Stimulated activated CD8-positive, alpha-beta memory T cell treated with anti-CD3 and anti-CD28 coated beads, Interleukin-2, amount 100 ng/mL, for 48 hours (primary cell): ENCODE measurements around the gene RASA2.
"Not testable (repeated sequence)": the region's sequence is repeated elsewhere in the genome, so short reads cannot be mapped to it uniquely, and the experiment has no call there.

Experiments
- DNase-seq, 2 donors: peaks; one replicate each; pipeline ENCODE4 v3.0.0-alpha.2; 2020; ENCODE audit warnings: low read depth in 2 of 2

The RASA2 gene

GRCh38 chr3:141456301-141456625 is 30.6 kb upstream of the RASA2 start:
- no peak for DNase-seq

DNA sequence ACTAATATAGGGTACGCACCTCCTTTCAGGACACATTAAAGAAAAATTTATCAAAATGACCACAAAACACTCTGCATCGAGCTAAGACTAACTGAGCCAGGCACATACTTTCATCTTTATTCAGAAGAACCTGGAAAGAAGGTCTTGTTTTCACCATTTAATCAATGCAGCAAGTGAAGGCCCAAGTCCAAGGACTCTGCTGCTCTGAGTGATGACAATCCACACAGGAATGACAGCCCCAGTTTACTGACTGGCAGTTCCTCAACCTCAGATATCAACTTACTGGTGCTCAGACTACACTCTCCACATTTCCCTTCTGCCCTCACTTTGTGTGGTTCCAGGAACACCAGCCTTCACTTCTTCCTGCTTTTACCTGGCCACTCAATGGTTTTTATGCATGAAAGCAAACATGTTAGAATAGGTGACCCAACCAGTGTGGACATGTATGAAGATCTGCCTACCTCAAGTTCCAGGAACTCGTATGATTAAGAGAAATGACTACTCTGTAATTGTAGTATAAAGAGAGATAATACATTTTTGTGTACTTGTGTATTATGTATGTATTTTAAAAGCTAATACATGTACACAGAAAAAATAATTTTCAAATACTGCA is 29.1 kb upstream of the RASA2 start:
- DNase-seq, result no peak

DNA sequence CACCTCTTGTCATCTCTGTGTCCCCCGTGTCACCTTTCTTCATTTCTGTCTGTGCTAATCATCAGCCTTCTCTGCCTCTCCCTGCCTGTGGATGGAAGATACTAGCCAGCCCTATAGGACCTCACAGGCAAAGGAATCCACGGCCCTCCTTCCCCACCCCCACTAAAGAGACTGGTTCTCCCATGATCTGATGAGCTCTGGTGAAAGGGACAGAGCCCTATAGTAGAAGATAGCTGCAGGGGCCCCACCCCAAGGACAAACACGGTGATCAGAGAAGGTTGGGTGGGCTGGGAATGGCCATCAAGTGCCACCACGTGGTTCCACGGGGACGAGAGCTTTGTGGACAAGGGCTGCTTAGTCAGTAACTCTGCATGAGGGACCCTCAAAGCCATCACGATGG is 27.8 kb upstream of the RASA2 start:
- DNase-seq, result no peak

- DNase-seq, result peak; percentile 79 to 83
Observed at GRCh38 chr3:141460097-141460704, 26.6 kb upstream of the RASA2 start.

DNA sequence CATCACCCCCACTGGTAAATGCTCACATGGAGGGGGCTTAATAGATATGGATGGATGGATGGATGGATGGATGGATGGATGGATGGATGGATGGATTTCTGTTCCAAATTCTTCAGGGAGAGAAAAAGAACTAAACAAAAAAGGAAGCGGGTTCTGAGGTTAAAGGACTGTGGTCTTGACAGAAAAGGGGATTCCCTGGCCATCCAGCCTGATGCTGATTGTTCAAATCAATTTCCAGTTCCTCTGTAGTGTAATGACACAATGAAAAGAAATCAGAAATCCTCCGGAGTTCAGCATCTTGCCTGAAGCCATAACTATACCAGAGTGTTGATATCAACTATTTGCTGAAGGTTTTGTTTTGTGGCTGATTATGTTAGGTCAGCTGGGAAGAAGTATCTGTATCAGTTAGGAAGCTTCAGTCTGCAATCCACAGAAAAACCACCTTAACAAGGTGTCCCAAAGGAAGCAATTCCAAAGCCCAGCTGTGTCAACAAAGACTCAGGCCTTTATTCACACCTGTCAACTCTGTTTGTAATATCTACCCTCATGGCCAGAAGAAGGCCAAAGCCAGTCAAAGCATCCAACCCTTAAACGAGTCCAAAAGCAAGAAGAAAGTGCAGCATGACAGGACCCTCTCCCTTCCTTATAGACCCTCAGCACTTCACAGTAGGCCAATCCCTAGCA is 24.5 kb upstream of the RASA2 start:
- no peak for DNase-seq

DNA sequence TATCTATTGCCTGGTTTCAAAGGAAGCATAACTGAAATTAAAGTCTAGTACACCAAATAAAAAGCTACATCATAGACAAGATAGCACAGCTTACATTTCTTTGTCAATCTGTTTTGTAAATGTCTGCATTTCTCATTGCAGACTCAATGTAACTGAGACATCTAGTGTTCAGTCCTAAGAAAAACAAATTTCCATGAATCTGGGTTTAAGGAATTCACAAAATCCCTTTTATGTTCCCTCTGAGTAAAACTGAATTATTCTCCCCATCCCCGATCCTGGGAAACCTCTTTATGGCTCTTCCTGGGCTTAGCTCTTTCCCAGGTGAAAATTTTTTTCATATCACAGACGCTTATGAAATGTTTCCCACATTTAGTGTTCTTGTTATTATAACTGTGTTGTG is 21.6 kb upstream of the RASA2 start:
- DNase-seq, result no peak

- no peak for DNase-seq
Observed at GRCh38 chr3:141466633-141467169, 20.1 kb upstream of the RASA2 start.

GRCh38 chr3:141469720-141470119 is 17.1 kb upstream of the RASA2 start:
- DNase-seq, result no peak

DNA sequence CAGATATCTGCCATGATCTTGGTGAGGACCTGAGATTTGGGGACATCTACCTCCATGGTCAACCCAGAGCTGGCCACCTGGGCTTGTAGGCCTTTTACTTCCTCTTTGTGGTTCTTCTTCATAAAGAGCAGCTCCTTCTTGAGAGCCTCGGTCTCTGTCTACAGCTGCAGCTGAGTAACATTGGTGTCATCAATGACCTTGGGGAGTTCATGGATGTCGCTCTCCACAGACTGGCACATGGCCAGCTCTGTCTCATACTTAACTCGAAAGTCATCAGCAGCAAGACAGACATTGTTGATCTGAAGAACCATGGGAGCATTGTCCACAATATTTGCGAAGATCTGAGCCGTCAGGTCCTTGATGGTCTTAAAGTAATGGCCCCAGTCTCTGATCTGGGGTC is 15.7 kb upstream of the RASA2 start:
- no peak for DNase-seq

GRCh38 chr3:141476033-141476432 is 10.8 kb upstream of the RASA2 start:
- DNase-seq, result peak in 1 of 2 donors; percentile 30

DNA sequence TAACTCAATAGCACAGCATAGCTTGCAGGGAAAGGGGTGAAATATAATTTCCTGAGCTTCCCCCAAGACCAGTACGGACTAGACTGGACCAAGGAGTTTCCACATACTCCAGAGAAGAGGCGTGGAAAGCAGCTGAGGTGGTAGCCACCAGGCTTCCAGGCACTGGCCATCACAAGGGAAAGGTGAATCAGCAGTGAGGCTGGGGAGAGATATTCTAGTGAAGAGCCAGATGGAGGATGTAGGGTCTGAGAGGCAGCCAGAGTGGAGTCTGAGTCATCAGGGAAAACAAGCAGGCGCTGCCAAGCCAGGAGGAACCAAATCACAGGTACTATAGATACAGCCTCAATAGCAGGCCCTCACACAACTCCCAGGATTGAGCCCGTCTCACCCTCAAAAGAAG is 9.6 kb upstream of the RASA2 start:
- no peak for DNase-seq

- DNase-seq, result no peak
Observed at GRCh38 chr3:141478139-141478538, 8.7 kb upstream of the RASA2 start.

- DNase-seq, result not testable (repeated sequence)
Observed at GRCh38 chr3:141478840-141479239, 8.0 kb upstream of the RASA2 start.

- no peak for DNase-seq
Observed at GRCh38 chr3:141482245-141482922, 4.4 kb upstream of the RASA2 start.

GRCh38 chr3:141484701-141485287 is 2.0 kb upstream of the RASA2 start:
- no peak for DNase-seq

DNA sequence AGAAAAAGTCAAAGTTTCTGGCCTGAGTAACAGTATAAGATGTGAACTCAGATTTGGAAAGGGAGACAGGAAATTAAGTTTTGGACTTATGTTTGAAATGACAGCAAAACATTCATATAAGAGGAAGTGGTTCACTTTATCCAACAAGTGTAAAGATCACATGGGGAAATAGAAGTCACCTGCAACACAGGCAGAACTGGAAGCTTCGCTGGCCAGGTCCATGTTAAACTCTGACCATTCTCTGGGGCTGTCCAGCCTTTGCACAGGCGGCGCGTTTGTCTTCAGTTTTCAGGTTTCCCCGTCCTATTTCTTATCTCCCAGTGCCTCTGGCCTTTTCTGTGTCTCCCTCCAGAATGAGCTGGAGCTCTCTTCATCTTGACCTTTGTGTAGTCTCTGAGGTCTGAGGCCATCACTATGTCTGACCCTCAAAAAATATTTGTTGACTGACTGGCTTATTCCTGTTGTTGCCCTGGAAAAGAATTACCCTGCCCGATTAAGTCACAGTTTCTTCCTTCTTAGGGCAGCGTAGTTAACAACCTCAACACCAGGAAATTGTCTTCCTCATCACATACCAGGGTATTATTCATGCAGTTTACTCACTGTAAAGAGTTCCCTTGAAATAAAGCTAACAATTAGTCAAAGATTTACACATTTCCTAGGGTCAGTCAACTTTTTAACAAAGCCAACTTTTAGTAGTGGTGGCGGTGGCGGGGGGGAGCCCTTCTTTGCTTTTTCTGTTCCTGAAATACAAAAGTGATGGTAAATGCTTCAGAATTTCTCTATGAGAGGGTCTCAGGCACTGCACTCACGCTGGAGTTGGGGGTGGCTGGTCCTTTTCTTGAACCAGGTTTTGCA is 959 bp upstream of the RASA2 start:
- DNase-seq, result no peak

DNA sequence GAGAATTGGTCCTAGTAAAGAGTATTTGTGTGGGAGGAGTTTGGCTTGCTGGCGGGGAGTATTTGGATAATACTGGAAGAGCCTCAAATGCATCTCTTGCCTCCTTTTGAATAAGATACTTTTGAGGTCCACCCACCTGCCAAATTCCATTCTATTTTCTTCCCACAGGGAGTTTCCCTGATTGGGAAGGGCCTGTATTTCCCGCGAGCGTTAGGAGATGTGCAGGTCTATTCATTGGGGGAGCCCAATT is 406 bp upstream of the RASA2 start:
- no peak for DNase-seq

GRCh38 chr3:141487521-141488252 is 860 bp downstream of the RASA2 start:
- peak; percentile 78 to 79 for DNase-seq

DNA sequence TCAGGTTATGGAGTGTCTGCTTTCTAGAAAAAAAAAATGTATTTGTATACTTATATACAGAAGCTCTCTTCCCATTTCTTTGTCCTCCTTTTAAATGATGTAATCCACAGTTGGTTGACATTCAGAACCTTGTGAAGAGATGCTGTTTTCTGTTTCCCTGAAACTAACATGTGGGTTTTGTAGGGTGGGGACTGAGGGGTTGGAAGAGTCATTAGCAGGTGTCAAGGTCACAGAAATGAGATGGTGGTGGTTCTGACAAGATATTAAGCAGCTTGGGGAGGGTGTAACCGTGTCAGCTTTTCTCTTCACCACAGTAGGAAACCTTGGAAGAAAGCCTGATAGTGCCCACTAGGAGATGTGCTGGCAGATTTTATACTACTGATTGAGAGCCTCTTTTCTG is 2.4 kb downstream of the RASA2 start:
- DNase-seq, result no peak

DNA sequence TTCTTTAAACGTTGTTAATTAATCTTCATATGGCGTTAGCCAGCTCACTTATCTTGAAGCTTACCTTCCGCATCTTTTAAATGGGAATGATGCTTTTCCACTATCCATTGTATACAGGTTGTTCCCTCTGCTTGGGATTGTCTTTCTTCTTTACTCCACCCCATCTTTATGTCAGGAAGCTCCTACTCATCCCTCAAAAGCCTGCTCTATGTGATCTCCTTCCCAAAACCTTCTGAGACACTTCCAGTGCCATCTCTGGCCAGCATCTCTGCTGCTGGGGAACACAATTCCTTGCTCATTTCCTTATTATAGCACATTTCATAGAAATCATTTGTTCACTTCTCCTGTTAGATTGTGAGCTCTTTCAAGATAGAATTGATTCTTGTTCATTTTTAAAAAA is 4.3 kb downstream of the RASA2 start:
- no peak for DNase-seq

GRCh38 chr3:141491929-141492328 is 5.1 kb downstream of the RASA2 start:
- DNase-seq, result no peak
